Tibial nerve (tissue), 4 donors: ENCODE measurements around the gene TRAP1. TPM values are rescaled to one million over a fixed set of nuclear protein-coding genes. Genes with fewer than 3 reads are reported as not detected.
"Not testable (repeated sequence)": the region's sequence is repeated elsewhere in the genome, so short reads cannot be mapped to it uniquely, and the experiment has no call there.

Experiments used
- DNase-seq, 2 donors: peaks; one replicate each; pipeline ENCODE4 v3.0.0-alpha.2; 2019; ENCODE audit warnings: low spot score in 2 of 2
- H3K27ac ChIP-seq, 4 donors: fragments of 200-600 bp; sonication (generic) in 3 of 4; one replicate each; pipeline ENCODE4 v1.5.1; 2017 to 2019; ENCODE audit warnings: mild to moderate bottlenecking in 1 of 4
- H3K27me3 ChIP-seq, 2 donors: fragments of 200-600 bp; sonication (generic) in 1 of 2; one replicate each; pipeline versions ENCODE4 v1.5.1 to v1.6.0; 2017 to 2019
- H3K36me3 ChIP-seq, 3 donors: fragments of 200-600 bp; sonication (generic); one replicate each; pipeline ENCODE4 v1.5.1; 2018 to 2019
- H3K4me1 ChIP-seq, 4 donors: fragments of 200-600 bp; sonication (generic) in 3 of 4; one replicate each; pipeline ENCODE4 v1.5.1; 2017 to 2019
- H3K4me3 ChIP-seq, 4 donors: fragments of 200-600 bp; sonication (generic) in 3 of 4; one replicate each; pipeline ENCODE4 v1.5.1; 2017 to 2019; ENCODE audit warnings: mild to moderate bottlenecking in 1 of 4, moderate library complexity in 1 of 4
- H3K9me3 ChIP-seq, 4 donors: fragments of 200-600 bp; sonication (generic) in 3 of 4; one replicate each; pipeline ENCODE4 v1.5.1; 2017 to 2019
- EP300 ChIP-seq, 2 donors: sonication (generic); formaldehyde crosslinking; IDR thresholded peaks; one replicate each; pipeline ENCODE4 v1.6.1; 2017; ENCODE audit warnings: antibody characterized with exemption in 2 of 2, mild to moderate bottlenecking in 1 of 2
- POLR2A ChIP-seq, 2 donors: fragments of 450-650 bp; IDR thresholded peaks; one replicate each; pipeline ENCODE4 v1.6.1; 2017; ENCODE audit warnings: antibody characterized with exemption in 2 of 2, mild to moderate bottlenecking in 2 of 2, moderate library complexity in 2 of 2
- WGBS, 2 donors: methylation state at CpG; one replicate each; pipeline ENCODE4 v1.1.5; 2018; 5-methylcytosine and 5-hydroxymethylcytosine counted together
- total RNA-seq, 4 donors: library from RNA; depleted of rRNA; stranded (reverse); fragments of >200 nt; gene quantifications; one replicate each; pipeline ENCODE4 v1.1.0, GENCODE V29; 2016
- TF ChIP-seq, protein P1 (sequence below), 5 experiments: fragments of 200-600 bp in 3 of 5; fragments of 450-650 bp in 2 of 5; sonication (generic) in 3 of 5; IDR thresholded peaks; one replicate each; pipeline ENCODE4 v1.5.1; 2016 to 2019; ENCODE audit warnings: antibody characterized with exemption in 5 of 5, mild to moderate bottlenecking in 3 of 5, moderate library complexity in 2 of 5

The TRAP1 gene
- total RNA-seq, 4 donors from 2014 or later = 61.6 to 146 (median 74.2) TPM

GRCh38 chr16:3716831-3717234 is 491 bp downstream of the TRAP1 start:
- no peak for TF ChIP-seq POLR2A (IDR thresholded peaks at IDR 0.05)
- TF ChIP-seq, protein P1, sequence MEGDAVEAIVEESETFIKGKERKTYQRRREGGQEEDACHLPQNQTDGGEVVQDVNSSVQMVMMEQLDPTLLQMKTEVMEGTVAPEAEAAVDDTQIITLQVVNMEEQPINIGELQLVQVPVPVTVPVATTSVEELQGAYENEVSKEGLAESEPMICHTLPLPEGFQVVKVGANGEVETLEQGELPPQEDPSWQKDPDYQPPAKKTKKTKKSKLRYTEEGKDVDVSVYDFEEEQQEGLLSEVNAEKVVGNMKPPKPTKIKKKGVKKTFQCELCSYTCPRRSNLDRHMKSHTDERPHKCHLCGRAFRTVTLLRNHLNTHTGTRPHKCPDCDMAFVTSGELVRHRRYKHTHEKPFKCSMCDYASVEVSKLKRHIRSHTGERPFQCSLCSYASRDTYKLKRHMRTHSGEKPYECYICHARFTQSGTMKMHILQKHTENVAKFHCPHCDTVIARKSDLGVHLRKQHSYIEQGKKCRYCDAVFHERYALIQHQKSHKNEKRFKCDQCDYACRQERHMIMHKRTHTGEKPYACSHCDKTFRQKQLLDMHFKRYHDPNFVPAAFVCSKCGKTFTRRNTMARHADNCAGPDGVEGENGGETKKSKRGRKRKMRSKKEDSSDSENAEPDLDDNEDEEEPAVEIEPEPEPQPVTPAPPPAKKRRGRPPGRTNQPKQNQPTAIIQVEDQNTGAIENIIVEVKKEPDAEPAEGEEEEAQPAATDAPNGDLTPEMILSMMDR (IDR thresholded peaks at IDR 0.05) = no peak
- TF ChIP-seq EP300 (IDR thresholded peaks at IDR 0.05) = no peak
- H3K27me3 ChIP-seq = no peaks in the 10 kb centered on the region
- WGBS, 2 donors = 1 to 5% methylated on average over 13 to 34 of the region's 34 CpGs

DNA sequence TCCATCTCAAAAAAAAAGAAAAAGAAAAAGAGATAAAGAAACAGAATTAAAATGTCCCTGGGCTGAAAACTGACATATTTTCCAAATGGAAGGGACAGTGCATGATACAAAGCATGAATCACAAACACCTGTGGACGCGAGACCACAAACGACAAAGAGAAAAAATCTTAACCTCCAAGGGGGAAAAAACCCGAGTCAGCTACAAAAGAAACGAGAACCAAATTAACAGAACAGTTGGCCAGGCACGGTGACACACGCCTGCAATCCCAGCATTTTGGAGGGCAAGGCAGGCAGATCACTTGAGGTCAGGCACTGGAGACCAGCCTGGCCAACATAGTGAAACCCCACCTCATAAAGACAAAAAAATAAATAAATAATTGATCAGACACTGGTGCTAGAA is 1.9 kb downstream of the TRAP1 start:
- DNase-seq = no peak
- WGBS, 2 donors = 83 to 86% methylated on average over 7 of the region's 7 CpGs
- no peak overlapping the region for H3K4me3 ChIP-seq
- TF ChIP-seq EP300 (IDR thresholded peaks at IDR 0.05) (no peak), POLR2A (IDR thresholded peaks at IDR 0.05) (no peak)
- TF ChIP-seq, protein P1 (IDR thresholded peaks at IDR 0.05) = no peak
- no peaks in the 10 kb centered on the region for H3K9me3 ChIP-seq
- no peak overlapping the region for H3K27ac ChIP-seq
- H3K36me3 ChIP-seq = peaks cover 0 to 19% (median 0%) of the 10 kb centered on the region in 3 donors
- no peaks in the 10 kb centered on the region for H3K27me3 ChIP-seq
- peaks cover 0 to 26% (median 5%) of the 10 kb centered on the region in 4 donors for H3K4me1 ChIP-seq

More at GRCh38 chr16:3716831-3717234, 491 bp downstream of the TRAP1 start:
- no peak for DNase-seq
- peak overlapping the region; percentile 80 to 96 (median 86) for H3K4me3 ChIP-seq
- H3K9me3 ChIP-seq = no peaks in the 10 kb centered on the region
- H3K27ac ChIP-seq = peak overlapping the region; percentile 85 to 95 (median 92)
- H3K4me1 ChIP-seq = peaks cover 0 to 26% (median 5%) of the 10 kb centered on the region in 4 donors
- H3K36me3 ChIP-seq = peaks cover 0 to 19% (median 0%) of the 10 kb centered on the region in 3 donors

- H3K4me1 ChIP-seq = peaks cover 0 to 26% (median 5%) of the 10 kb centered on the region in 4 donors
- WGBS, 2 donors = 96 to 97% methylated on average over 10 of the region's 10 CpGs
- not testable (repeated sequence) for H3K27me3 ChIP-seq, H3K27ac ChIP-seq, H3K9me3 ChIP-seq, H3K4me3 ChIP-seq, DNase-seq
- H3K36me3 ChIP-seq = peaks cover 0 to 27% (median 0%) of the 10 kb centered on the region in 3 donors
Measured at GRCh38 chr16:3714378-3714777, 2.9 kb downstream of the TRAP1 start.

GRCh38 chr16:3713587-3714242 is 3.6 kb downstream of the TRAP1 start:
- Histone ChIP-seq H3K4me1 (peaks cover 0 to 26% (median 5%) of the 10 kb centered on the region in 4 donors), H3K27ac (no peak overlapping the region), H3K27me3 (no peaks in the 10 kb centered on the region), H3K9me3 (no peaks in the 10 kb centered on the region), H3K36me3 (peaks cover 0 to 28% (median 0%) of the 10 kb centered on the region in 3 donors), H3K4me3 (no peak overlapping the region)
- DNase-seq = no peak
- 89 to 90% methylated on average over 15 of the region's 15 CpGs for WGBS, 2 donors
- TF ChIP-seq, protein P1 (IDR thresholded peaks at IDR 0.05) = no peak
- TF ChIP-seq EP300 (IDR thresholded peaks at IDR 0.05) (no peak), POLR2A (IDR thresholded peaks at IDR 0.05) (no peak)

GRCh38 chr16:3712861-3713372 is 4.4 kb downstream of the TRAP1 start:
- Histone ChIP-seq H3K27me3 (no peaks in the 10 kb centered on the region), H3K27ac (no peak overlapping the region), H3K4me1 (peaks cover 0 to 19% (median under 1%) of the 10 kb centered on the region in 4 donors), H3K4me3 (no peak overlapping the region), H3K36me3 (peaks cover 0 to 28% (median 0%) of the 10 kb centered on the region in 3 donors), H3K9me3 (no peaks in the 10 kb centered on the region)
- WGBS, 2 donors = 85 to 87% methylated on average over 16 of the region's 16 CpGs
- DNase-seq = no peak
- TF ChIP-seq POLR2A (IDR thresholded peaks at IDR 0.05) (no peak), EP300 (IDR thresholded peaks at IDR 0.05) (no peak)
- TF ChIP-seq, protein P1 (IDR thresholded peaks at IDR 0.05) = no peak
